ENCODE data around the gene NBPF3. TPM values are rescaled to one million over a fixed set of nuclear protein-coding genes. Genes with fewer than 3 reads are reported as not detected.
A peak's percentile ranks its signal among the peaks of the same experiment; 100 is the strongest.

Gene NBPF3
- total RNA-seq, 2 experiments from 2014 or later, result 8.2 to 8.5 TPM

GRCh38 chr1:21489146-21489545, 49.2 kb downstream of the NBPF3 start:
- intact Hi-C loops (cut with DNase I, micrococcal nuclease), result no loop called here
- Mint-ChIP-seq H3K4me1 (ENCODE audit: low read depth) (no peaks in the 10 kb centered on the region), H3K36me3 (ENCODE audit: low read depth) (no peaks in the 10 kb centered on the region), H3K27ac (no peak overlapping the region), H3K9me3 (no peaks in the 10 kb centered on the region), H3K4me3 (no peak overlapping the region), H3K27me3 (peaks cover 12% of the 10 kb centered on the region)
- POLR2A ChIA-PET, result no interaction called here
- H3K27me3 ChIP-seq (ENCODE audit: control insufficient read depth in 1 of 2, insufficient read depth in 2 of 2, low read length in 2 of 2), result peaks cover 3 to 8% of the 10 kb centered on the region in 2 experiments
- no peak for TF ChIP-seq CTCF (IDR thresholded peaks at IDR 0.05)
- no peak overlapping the region for H3K4me3 ChIP-seq (ENCODE audit: low read length)
- peaks cover 12% of the 10 kb centered on the region for H3K4me1 ChIP-seq (ENCODE audit: insufficient read depth, low read length)
- no peaks in the 10 kb centered on the region for H3K36me3 ChIP-seq (ENCODE audit: insufficient read depth, low read length)
- no peak for DNase-seq
- peaks cover 0 to 7% of the 10 kb centered on the region in 2 experiments for H3K9me3 ChIP-seq (ENCODE audit: control insufficient read depth in 1 of 2, insufficient read depth in 1 of 2, low read length in 2 of 2)
- CTCF ChIA-PET, result no interaction called here
- H3K27ac ChIP-seq (ENCODE audit: low read depth in 1 of 2, low read length in 2 of 2), result no peak overlapping the region
- no peak for ATAC-seq (ENCODE audit: poor library complexity)

GRCh38 chr1:21490774-21491487, 51.0 kb downstream of the NBPF3 start:
- peak in 3 of 14 experiments; percentile 11 to 26 (median 14) for DNase-seq
- POLR2A ChIA-PET, result no interaction called here

GRCh38 chr1:21491488-21492355, 51.8 kb downstream of the NBPF3 start:
- ChIA-PET CTCF (no interaction called here), POLR2A (no interaction called here)
- intact Hi-C loops (cut with DNase I, micrococcal nuclease), result no loop called here
- TF ChIP-seq CTCF (IDR thresholded peaks at IDR 0.05), result no peak
- Histone ChIP-seq H3K27me3 (ENCODE audit: control insufficient read depth in 1 of 2, insufficient read depth in 2 of 2, low read length in 2 of 2) (peaks cover 3 to 8% of the 10 kb centered on the region in 2 experiments), H3K4me3 (ENCODE audit: low read length) (no peak overlapping the region), H3K4me1 (ENCODE audit: insufficient read depth, low read length) (peaks cover 12% of the 10 kb centered on the region), H3K9me3 (ENCODE audit: control insufficient read depth in 1 of 2, insufficient read depth in 1 of 2, low read length in 2 of 2) (peaks cover 0 to 7% of the 10 kb centered on the region in 2 experiments), H3K36me3 (ENCODE audit: insufficient read depth, low read length) (no peaks in the 10 kb centered on the region), H3K27ac (ENCODE audit: low read depth in 1 of 2, low read length in 2 of 2) (no peak overlapping the region)
- no peak overlapping the region for H3K4me3 Mint-ChIP-seq
- no peaks in the 10 kb centered on the region for H3K4me1 Mint-ChIP-seq (ENCODE audit: low read depth)
- H3K36me3 Mint-ChIP-seq (ENCODE audit: low read depth), result no peaks in the 10 kb centered on the region
- DNase-seq (no peak), ATAC-seq (ENCODE audit: poor library complexity) (no peak)
- H3K27ac Mint-ChIP-seq, result no peak overlapping the region
- peaks cover 12% of the 10 kb centered on the region for H3K27me3 Mint-ChIP-seq
- H3K9me3 Mint-ChIP-seq, result no peaks in the 10 kb centered on the region

More at GRCh38 chr1:21490774-21491487, 51.0 kb downstream of the NBPF3 start:
- no peak overlapping the region for H3K27ac ChIP-seq (ENCODE audit: low read depth in 1 of 2, low read length in 2 of 2)
- Mint-ChIP-seq H3K9me3 (no peaks in the 10 kb centered on the region), H3K36me3 (ENCODE audit: low read depth) (no peaks in the 10 kb centered on the region), H3K4me3 (no peak overlapping the region), H3K27me3 (peaks cover 12% of the 10 kb centered on the region), H3K27ac (no peak overlapping the region), H3K4me1 (ENCODE audit: low read depth) (no peaks in the 10 kb centered on the region)
- no peak overlapping the region for H3K4me3 ChIP-seq (ENCODE audit: low read length)
- H3K27me3 ChIP-seq (ENCODE audit: control insufficient read depth in 1 of 2, insufficient read depth in 2 of 2, low read length in 2 of 2), result peaks cover 3 to 8% of the 10 kb centered on the region in 2 experiments
- peak; percentile 14 for TF ChIP-seq CTCF (IDR thresholded peaks at IDR 0.05)
- H3K9me3 ChIP-seq (ENCODE audit: control insufficient read depth in 1 of 2, insufficient read depth in 1 of 2, low read length in 2 of 2), result peaks cover 0 to 7% of the 10 kb centered on the region in 2 experiments
- peaks cover 12% of the 10 kb centered on the region for H3K4me1 ChIP-seq (ENCODE audit: insufficient read depth, low read length)
- no peak for ATAC-seq (ENCODE audit: poor library complexity)
- intact Hi-C loops (cut with DNase I, micrococcal nuclease), result no loop called here
- no peaks in the 10 kb centered on the region for H3K36me3 ChIP-seq (ENCODE audit: insufficient read depth, low read length)
- CTCF ChIA-PET, result no interaction called here

All from CD4-positive, alpha-beta T cell (primary cell).